Hepatocyte (in vitro differentiated cells): Measurements from ENCODE around the gene FBXO38. TPM values are rescaled to one million over a fixed set of nuclear protein-coding genes. Genes with fewer than 3 reads are reported as not detected.

Experiments
- DNase-seq: peaks from one replicate; pipeline ENCODE4 v3.0.0-alpha.2; 2016; ENCODE audit warnings: low spot score
- H2AFZ ChIP-seq: fragments of 200-600 bp; sonication (generic); 2 replicates; pipeline ENCODE4 v1.6.0; 2016; ENCODE audit warnings: antibody characterized with exemption, mild to moderate bottlenecking
- H3K27ac ChIP-seq: fragments of 200-600 bp; sonication (generic); 2 replicates; pipeline ENCODE4 v1.5.1; 2016; ENCODE audit warnings: mild to moderate bottlenecking
- H3K27me3 ChIP-seq: fragments of 200-600 bp; sonication (generic); 2 replicates; pipeline ENCODE4 v1.6.1; 2016
- H3K36me3 ChIP-seq: fragments of 200-600 bp; sonication (generic); replicated peaks from 2 replicates; pipeline ENCODE4 v1.5.1; 2016; ENCODE audit warnings: low read depth; ENCODE audit not compliant: insufficient read depth
- H3K4me1 ChIP-seq: fragments of 200-600 bp; sonication (generic); 2 replicates; pipeline ENCODE4 v1.5.1; 2016; ENCODE audit warnings: mild to moderate bottlenecking, moderate library complexity; ENCODE audit not compliant: insufficient read depth
- H3K4me2 ChIP-seq: fragments of 200-600 bp; sonication (generic); 2 replicates; pipeline ENCODE4 v1.6.0; 2016
- H3K4me3 ChIP-seq: fragments of 200-600 bp; sonication (generic); 2 replicates; pipeline ENCODE4 v1.5.1; 2016; ENCODE audit warnings: mild to moderate bottlenecking
- H3K79me2 ChIP-seq: fragments of 200-600 bp; sonication (generic); 2 replicates; pipeline ENCODE4 v1.6.0; 2017; ENCODE audit warnings: mild to moderate bottlenecking
- H3K9me2 ChIP-seq: fragments of 200-600 bp; sonication (generic); replicated peaks from 2 replicates; pipeline ENCODE4 v1.6.0; 2017; ENCODE audit warnings: mild to moderate bottlenecking; ENCODE audit not compliant: insufficient read depth
- H3K9me3 ChIP-seq: fragments of 200-600 bp; sonication (generic); 2 replicates; pipeline ENCODE4 v1.5.1; 2016; ENCODE audit warnings: low read depth, mild to moderate bottlenecking
- H4K20me1 ChIP-seq: fragments of 200-600 bp; sonication (generic); 2 replicates; pipeline ENCODE4 v1.6.0; 2016; ENCODE audit warnings: mild to moderate bottlenecking; ENCODE audit not compliant: insufficient read depth, poor library complexity, severe bottlenecking
- EZH2 ChIP-seq: fragments of 200-600 bp; sonication (generic); IDR thresholded peaks from 2 replicates; pipeline ENCODE4 v1.6.1; 2016; ENCODE audit warnings: antibody characterized with exemption, mild to moderate bottlenecking, borderline replicate concordance
- EZH2phosphoT487 ChIP-seq: fragments of 200-600 bp; sonication (generic); IDR thresholded peaks from one replicate; pipeline ENCODE4 v1.6.1; 2018; ENCODE audit warnings: antibody characterized with exemption, mild to moderate bottlenecking, low read depth, moderate library complexity; ENCODE audit not compliant: unreplicated experiment, severe bottlenecking
- WGBS: methylation state at CpG from one replicate; pipeline ENCODE4 v1.1.6; 2016; ENCODE audit warnings: low lambda C conversion rate; ENCODE audit errors: missing lambda C conversion rate; 5-methylcytosine and 5-hydroxymethylcytosine counted together
- polyA plus RNA-seq: library from polyadenylated mRNA; unstranded; fragments of >200 nt; fragmentation: Nextera tagmentation; extraction: Ambion mirVana; gene quantifications from 2 replicates; pipeline ENCODE4 v1.2.1, GENCODE V29; 2016
- total RNA-seq: library from RNA; depleted of rRNA; stranded (reverse); fragments of >200 nt; gene quantifications from 2 replicates; pipeline ENCODE4 v1.2.3, GENCODE V29; 2014
- TF ChIP-seq, protein P1 (sequence below): fragments of 200-600 bp; sonication (generic); IDR thresholded peaks from 2 replicates; pipeline ENCODE4 v1.5.1; 2016; ENCODE audit warnings: antibody characterized with exemption, mild to moderate bottlenecking; ENCODE audit not compliant: poor library complexity

FBXO38 gene
- total and polyA plus RNA-seq, 2 experiments from 2014 or later: 17.9 to 48.1 TPM

DNA sequence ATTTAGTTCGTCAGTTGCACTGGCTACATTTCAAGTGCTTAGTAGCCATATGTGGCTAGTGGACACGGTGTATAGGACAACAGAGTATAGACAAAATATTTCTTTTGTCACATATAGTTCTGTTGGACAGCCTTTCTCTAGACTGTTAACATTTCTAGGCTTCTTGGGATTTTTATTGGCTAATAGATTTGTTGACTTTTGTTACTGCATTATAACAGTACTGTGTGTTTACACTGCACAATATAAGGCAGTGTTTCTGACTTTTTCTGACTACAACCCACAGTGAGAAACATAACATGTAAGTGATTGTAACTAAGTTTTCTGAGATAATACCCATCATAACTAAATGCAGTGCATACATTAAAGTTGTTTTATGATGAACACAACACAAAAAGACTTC is 11.3 kb downstream of the FBXO38 start:
- Histone ChIP-seq H3K36me3 (no peaks in the 10 kb centered on the region), H3K4me2 (peak overlapping the region; percentile 58), H3K27me3 (no peaks in the 10 kb centered on the region), H3K9me2 (no peaks in the 10 kb centered on the region), H3K4me1 (peaks cover 34% of the 10 kb centered on the region), H3K27ac (peak overlapping the region; percentile 37), H3K9me3 (no peaks in the 10 kb centered on the region), H3K79me2 (peaks cover 67% of the 10 kb centered on the region), H2AFZ (no peak overlapping the region), H4K20me1 (peaks cover 20% of the 10 kb centered on the region), H3K4me3 (no peak overlapping the region)
- no peak for TF ChIP-seq EZH2
- TF ChIP-seq, protein P1, sequence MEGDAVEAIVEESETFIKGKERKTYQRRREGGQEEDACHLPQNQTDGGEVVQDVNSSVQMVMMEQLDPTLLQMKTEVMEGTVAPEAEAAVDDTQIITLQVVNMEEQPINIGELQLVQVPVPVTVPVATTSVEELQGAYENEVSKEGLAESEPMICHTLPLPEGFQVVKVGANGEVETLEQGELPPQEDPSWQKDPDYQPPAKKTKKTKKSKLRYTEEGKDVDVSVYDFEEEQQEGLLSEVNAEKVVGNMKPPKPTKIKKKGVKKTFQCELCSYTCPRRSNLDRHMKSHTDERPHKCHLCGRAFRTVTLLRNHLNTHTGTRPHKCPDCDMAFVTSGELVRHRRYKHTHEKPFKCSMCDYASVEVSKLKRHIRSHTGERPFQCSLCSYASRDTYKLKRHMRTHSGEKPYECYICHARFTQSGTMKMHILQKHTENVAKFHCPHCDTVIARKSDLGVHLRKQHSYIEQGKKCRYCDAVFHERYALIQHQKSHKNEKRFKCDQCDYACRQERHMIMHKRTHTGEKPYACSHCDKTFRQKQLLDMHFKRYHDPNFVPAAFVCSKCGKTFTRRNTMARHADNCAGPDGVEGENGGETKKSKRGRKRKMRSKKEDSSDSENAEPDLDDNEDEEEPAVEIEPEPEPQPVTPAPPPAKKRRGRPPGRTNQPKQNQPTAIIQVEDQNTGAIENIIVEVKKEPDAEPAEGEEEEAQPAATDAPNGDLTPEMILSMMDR: no peak
- no peak for TF ChIP-seq EZH2phosphoT487
- 53% methylated on average over 2 of the region's 2 CpGs for whole genome bisulfite sequencing
- DNase-seq: no peak

DNA sequence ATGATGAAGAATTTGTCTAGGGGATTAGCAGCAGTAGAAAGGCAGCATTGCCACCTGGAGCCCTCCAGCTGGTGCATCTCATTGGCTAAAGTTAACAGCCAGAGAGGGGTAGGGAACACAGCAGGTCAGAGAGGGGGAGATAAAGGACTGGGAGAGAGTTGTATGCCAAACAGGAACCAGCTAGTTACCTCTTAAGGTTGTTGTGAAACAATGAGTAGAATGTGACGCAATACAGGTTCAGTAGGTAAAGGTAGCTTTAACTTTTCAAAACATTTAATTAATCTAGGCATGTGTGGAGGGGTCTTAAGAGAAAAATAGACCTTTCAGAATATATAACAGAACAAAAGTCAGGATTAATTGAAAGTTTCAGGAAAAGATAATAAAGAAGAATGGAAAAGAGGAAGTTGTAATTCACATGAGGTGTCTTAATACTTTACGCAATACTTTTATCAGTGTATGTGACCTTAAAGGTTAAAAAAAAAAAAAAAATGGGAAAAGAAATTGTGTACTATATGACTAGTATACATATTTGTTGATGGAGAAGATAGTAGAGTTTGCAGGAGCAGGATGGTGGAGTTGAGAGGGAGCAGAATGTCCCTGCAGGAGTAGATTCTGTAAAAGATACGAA is 14.3 kb downstream of the FBXO38 start:
- peaks cover 19% of the 10 kb centered on the region for H3K4me1 ChIP-seq

DNA sequence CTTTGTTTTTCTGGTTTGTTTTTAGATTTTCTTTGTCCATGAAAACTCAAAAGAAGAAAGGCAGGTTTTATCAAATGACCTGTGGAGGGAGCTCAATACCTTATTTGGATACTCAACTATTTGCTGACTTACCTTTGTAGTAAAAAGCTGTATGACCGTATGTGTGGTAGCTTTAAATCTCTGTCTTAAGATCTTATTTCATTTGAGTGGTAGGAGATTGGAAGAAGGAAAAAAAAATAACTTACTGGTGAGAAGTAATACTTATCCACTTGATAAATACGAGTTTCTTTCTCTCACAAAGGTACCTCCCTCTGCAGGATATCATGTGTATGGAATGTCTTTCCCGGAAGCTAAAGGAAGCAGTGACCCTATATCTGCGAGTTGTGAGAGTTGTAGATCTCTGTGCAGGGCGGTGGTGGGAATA is 15.0 kb downstream of the FBXO38 start:
- H3K4me2 ChIP-seq: peak overlapping the region; percentile 39
- peaks cover 7% of the 10 kb centered on the region for H4K20me1 ChIP-seq
- H3K4me1 ChIP-seq: peaks cover 13% of the 10 kb centered on the region
- WGBS: 55% methylated on average over 5 of the region's 5 CpGs
- H3K27me3 ChIP-seq: no peaks in the 10 kb centered on the region
- H3K4me3 ChIP-seq: no peak overlapping the region
- no peaks in the 10 kb centered on the region for H3K9me3 ChIP-seq
- no peaks in the 10 kb centered on the region for H3K9me2 ChIP-seq
- TF ChIP-seq, protein P1: peak; percentile 20
- no peak for TF ChIP-seq EZH2phosphoT487
- peak overlapping the region; percentile 64 for H3K27ac ChIP-seq
- H3K36me3 ChIP-seq: no peaks in the 10 kb centered on the region
- peaks cover 41% of the 10 kb centered on the region for H3K79me2 ChIP-seq
- DNase-seq: no peak
- no peak overlapping the region for H2AFZ ChIP-seq

More for the DNA sequence above, 14.3 kb downstream of the FBXO38 start:
- DNase-seq: peak; percentile 35
- 66% methylated on average over 3 of the region's 3 CpGs for WGBS
- no peak for TF ChIP-seq EZH2phosphoT487
- no peak for TF ChIP-seq EZH2
- TF ChIP-seq, protein P1: no peak
- Histone ChIP-seq H3K36me3 (no peaks in the 10 kb centered on the region), H3K4me3 (no peak overlapping the region), H3K27me3 (no peaks in the 10 kb centered on the region), H3K79me2 (peaks cover 47% of the 10 kb centered on the region), H3K27ac (peak overlapping the region; percentile 64), H2AFZ (no peak overlapping the region), H4K20me1 (peaks cover 13% of the 10 kb centered on the region), H3K9me3 (no peaks in the 10 kb centered on the region), H3K9me2 (no peaks in the 10 kb centered on the region), H3K4me2 (peak overlapping the region; percentile 39)
